Measurements from ENCODE around the gene YEATS4.
"Not testable (repeated sequence)": the region's sequence is repeated elsewhere in the genome, so short reads cannot be mapped to it uniquely, and the experiment has no call there.

YEATS4 gene

DNA sequence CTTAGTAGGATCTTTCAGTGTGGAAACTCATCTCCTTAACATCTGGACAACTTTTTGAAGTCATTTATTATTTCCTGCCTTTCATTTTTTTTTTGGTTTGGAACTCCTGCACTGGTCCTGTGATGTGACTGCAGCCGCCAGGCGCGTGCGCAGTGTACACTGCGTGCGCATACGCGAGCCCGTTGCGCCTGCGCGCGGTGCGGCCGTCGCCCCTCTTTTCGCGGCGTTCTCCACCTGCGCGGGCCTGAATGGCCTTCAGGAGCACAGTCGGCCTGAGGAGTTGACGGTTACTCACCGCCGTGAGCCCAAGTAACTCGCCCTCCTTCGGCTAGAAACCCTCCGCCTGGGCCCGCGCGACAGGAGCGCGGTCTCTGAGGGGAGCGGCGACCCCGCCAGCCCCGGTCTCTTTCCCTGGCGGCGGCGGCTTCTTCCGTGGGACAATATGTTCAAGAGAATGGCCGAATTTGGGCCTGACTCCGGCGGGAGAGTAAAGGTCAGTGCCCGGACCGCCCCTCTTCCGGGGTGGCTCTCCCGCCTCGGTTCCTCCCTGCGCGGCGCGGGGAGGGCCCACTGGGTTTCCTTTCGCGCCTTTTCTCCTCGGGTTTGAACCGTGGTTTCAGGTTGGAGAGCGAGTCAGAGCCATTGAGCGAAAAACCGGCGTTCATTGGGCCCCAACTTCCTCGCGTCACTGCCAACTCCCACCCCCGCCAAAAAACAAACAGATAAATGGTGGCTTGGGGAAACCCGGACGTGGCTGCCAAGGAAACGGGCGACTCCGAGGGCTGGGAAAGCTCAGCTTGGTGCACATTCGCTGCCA lies at the start of gene YEATS4:
Gene YEATS4, plus strand, starts transcription at position 213 of the 817 bp plus-strand sequence. Its CDS starts 230 bp downstream, at position 443.
- DNase-seq: peak; percentile 86 to 91

DNA sequence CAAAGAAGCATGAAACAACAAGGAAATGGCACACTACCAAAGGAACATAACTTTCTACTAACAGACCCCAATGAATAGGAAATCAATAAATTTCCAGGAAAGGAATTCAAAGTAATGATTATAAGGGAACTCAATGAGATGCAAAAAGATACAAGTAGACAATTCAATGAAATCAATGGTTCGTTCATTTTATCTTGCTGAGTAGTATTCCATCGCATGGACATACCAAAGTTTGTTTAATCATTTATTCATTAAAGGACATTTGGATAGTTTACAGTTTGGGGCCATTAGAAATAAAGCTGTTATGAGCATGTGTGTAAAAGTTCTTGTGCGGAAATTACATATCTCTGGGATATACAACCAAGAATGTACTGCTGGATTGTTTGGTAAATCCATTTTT lies 46.3 kb upstream of the YEATS4 start:
- DNase-seq: no peak

DNA sequence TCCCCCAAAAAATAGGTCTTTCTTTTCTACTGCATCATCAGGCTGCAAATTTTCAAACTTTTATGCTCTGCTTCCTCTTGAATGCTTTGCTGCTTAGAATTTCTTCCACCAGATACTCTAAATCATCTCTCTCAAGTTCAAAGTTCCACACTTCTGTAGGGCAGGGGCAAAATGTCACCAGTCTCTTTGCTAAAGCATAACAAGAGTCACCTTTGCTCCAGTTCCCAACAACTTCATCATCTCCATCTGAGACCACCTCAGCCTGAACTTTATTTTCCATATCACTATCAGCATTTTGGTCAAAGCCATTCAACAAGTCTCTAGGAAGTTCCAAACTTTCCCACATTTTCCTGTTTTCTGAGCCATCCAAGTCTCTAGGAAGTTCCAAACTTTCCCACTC lies 42.8 kb upstream of the YEATS4 start:
- DNase-seq: not testable (repeated sequence)

DNA sequence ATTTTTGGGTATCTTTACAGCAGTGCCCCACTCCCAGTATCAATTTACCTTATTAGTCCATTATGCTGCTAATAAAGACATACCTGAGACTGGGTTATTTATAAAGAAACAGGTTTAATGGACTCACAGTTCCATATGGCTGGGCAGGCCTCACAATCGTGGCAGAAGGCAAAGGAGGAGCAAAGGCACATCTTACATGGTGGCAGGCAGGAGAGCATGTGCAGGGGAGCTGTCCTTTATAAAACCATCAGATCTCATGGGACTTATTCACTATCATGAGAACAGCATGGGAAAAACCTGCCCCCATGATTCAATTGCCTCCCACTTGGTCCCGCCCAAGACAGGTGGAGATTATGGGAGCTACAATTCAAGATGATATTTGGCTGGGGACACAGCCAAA lies 42.3 kb upstream of the YEATS4 start:
- not testable (repeated sequence) for DNase-seq

DNA sequence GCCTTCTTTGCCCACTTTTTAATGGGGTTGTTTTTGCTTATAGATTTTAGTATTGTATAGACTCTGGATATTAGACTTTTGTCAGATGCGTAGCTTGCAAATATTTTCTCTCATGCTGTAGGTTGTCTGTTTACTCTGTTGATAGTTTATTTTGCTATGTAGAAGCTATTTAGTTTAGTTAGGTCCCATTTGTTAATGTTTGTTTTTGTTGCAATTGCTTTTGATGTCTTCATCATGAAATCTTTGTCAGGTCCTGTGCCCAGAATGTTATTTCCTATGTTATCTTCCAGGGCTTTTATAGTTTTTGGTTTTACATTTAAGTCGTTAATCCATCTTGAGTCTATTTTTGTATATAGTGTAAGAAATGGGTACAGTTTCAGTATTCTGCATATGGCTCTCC lies 41.3 kb upstream of the YEATS4 start:
- no peak for DNase-seq

DNA sequence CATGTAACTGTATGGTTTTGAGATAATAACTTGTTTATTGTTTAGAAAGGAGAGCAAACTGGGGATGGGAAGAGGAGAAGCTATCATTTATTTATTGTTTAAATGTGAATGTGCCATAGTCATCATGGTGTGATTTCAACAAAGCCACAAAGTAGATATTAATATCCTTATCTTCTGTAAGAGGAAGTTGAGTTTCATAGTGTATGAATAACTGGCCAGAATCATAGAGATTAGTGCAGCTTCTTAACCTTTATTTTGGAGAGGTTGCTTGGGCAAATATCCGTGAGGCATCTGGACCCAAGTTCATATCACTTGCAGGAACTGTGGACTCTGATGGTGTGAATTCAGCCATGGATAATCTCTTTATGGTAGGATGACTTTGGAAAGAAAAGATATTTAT lies 38.2 kb upstream of the YEATS4 start:
- no peak for DNase-seq

DNA sequence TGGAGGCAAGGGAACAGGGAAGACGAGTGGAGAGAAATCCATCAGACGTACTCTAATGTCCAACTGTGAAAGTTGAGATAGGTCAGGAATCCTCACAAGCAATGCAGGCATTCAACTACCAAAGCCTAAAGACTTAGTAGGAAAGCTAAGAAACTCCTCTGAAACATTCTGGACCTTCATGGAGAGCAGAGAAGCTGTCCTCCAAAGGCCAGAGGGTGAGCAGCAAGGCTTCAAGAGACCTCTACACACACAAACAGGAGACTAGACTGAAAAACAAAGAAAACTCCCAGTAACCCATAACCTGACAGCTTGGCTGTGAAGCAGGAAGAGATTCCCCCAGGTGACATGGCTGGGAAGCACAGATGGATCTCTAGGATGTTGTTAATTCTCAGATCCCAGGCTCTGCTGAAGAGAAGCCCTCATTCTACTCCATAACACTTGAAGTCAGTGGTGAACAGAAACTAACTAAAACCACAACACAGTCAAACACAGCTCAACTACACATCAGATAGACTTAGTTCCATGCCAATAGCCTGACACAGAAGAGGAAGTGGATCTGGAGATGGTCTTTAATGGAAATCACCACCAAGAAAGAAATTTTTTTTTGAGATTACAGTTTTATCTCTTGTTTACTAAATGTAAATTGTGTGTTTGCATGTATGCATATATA lies 34.6 kb upstream of the YEATS4 start:
- no peak for DNase-seq

DNA sequence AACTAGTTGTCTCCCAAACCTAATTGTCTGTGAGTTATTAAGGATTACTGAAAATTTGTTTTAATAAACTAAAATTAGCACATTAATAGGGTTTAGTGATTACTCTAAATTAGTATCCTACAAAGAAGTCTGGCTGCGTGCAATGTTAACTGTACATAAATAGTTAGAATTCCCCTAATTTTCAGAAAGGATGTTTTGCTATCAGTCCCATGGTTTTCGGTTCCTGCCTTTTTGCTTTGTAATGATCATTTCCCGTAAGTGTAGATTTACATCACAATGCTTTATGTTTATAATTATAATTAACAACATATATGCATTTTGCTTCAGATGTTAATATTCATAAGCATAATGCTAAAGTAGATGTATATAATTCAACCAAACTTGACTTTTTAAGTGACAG lies 31.1 kb upstream of the YEATS4 start:
- DNase-seq: peak in 1 of 2 donors; percentile 39

DNA sequence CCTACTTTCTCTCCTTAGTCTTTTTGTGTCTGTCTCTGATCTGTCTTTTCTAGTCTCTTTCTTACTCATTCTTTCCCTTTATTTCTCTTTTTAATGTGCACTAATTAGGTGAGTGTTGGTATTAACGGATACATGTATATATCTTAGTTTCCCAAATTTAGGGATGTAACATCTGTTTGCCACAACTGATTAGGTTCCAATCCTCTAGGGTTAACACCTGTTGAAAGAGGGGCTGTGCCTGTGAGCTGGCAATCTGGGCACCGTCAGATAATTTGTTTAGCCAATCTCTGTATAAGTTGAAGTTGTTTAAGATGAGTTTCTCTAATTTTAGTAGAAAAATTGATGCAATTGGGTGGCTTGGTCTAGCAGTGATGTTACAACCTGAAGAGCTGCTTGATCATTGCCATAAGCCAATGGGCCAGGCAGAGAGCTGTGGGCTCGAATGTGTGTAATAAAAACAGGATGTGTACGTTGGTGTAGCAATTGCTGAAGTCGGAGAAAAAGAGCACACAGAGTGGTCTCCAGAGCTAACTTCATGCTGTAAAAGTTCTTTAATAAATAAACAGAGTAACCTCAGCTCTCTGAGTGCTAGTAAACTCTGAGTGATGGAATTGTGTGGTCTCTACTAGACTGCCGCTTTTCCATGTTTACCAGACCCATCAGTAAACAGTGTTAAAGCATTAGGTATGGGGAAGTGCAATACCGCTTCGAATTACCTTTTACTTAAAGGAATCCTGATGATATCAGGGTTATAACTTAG lies 29.7 kb upstream of the YEATS4 start:
- peak; percentile 44 to 65 for DNase-seq

DNA sequence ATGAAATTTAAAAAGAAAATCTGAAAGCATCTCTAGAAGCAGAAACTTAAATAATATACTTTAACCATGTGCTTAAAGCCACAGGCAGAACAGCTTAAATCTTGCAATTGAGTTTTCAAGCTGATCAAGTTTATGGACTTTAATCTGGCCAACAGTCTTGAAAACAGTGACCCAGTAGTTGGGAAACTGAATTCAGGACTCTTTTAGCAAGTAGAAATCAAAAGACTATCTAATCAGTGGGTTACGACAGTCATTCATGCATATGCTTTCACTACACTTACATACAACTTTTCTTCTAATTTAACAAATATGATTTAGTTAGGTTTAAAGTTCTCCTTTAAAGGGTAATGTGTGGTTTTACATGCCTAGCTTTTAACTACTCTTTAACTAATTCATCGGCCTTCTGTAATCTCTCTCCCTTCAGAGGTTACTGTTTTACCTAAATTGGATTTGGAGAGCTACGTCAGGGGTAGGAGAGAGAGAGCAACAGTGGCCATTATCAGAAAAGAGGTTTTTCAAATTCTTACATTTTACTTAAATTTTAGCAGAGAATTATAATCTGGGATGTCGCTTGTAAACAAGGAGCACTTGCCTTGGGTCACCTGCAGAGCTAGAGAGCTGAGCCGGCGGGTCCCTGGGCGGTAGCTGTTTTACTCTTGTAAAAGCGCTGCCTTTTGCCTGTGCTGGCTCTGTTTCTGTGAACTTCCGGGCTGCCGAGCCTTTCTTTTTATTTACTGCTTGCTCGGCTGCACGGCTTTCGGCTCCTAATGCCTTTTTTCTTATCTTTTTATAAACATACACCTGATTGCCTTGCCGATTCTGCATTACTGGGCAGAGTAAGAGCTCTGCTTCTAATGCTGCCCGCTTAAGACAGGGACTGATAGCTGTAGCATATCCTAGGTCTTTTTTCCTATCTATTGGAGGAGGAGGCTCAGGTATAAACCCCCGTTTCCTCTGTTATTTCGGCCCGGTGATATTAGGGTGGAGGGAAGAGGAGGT lies 28.8 kb upstream of the YEATS4 start:
- peak; percentile 54 to 75 for DNase-seq

DNA sequence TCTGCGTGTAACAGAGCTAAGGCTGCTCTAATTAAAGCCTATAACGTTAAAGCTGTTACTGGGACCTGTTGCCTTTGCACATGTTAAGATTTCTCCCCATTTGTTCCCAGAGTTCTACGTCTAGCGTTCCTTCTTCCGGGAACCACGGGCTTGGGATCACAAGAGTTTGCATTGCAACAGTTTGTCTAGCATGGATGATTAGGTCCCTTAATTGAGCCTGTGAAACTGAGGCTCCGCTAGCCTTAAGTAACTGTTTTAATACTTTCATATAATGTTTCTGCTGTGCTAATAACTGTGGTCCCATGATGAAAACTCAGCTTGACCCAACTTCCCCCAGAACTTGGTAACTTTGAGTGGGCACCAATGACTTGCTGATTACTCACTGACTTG lies 28.0 kb upstream of the YEATS4 start:
- DNase-seq: no peak

DNA sequence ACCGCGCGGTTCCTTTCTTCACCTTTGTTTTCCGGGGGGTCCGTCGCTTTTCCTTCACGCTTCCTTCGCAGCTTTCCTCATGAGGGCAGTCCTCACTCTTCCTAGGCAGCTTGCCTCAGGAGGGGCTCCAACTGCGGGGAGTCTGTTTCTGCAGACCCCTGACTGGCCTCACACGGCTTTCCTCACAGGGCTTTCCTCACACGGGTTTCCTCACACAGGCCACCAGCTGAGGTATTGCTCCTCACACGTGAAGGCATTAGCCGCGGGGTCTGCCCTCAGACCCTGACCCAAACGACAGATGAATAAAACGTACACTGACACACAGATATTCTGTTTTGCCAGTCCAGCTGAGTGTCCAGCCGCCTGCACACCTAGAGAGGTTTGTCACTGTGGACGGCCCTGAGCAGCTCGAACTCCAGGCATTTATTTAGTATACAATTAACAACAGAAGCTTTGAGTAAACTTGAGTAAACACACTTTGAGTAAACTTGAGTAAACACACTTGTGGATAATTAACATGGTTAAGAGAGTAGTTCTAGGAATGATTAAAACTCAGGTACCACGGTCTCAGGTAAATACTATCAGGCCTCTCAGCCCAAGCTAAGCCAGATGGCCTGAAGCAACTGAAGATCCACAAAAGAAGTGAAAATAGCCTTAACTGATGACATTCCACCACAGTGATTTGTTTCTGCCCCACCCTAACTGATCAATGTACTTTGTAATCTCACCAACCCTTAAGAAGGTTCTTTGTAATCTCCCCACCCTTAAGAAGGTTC lies 27.4 kb upstream of the YEATS4 start:
- DNase-seq: no peak

DNA sequence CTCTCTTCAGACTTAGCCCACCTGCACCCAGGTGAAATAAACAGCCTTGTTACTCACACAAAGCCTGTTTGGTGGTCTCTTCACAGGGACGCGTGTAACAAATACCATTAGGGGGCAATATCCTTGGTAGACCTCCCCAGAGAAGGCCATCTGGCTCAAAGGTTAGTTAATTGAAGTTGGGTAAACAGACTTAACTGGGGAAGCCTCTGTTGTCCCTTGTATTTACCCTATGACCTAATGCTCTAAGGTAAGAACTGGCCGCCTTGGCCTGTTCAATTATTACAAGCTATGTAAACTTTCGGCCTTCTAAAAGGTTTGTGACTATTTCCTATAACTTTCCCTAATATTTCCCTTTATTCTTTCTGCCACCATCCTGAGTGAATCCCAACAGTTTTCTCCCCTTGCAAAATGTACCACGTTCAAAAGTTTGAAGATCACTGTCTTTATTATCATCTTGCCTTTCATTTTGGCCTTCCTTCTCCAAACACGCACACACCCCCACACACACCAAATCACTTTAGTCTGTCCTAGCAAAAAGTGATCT lies 26.7 kb upstream of the YEATS4 start:
- no peak for DNase-seq

DNA sequence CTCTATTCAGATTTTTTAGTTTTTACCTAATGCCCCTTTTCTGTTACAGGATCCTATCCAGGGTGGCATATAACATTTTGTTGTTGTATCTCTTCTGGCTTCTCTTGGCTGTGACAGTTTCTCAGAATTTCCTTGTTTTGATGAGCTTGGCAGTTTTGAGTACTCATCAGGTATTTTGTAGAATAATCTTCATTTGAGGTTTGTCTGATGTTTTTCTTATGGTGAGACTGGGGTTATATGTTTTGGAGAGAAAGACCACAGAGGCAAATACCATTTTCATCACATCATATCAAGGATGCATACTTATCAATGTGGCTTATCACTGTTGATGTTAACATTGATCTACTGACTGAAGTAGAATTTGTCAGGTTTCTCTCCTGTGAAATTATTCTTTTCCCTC lies 25.4 kb upstream of the YEATS4 start:
- DNase-seq: peak in 1 of 2 donors; percentile 45

DNA sequence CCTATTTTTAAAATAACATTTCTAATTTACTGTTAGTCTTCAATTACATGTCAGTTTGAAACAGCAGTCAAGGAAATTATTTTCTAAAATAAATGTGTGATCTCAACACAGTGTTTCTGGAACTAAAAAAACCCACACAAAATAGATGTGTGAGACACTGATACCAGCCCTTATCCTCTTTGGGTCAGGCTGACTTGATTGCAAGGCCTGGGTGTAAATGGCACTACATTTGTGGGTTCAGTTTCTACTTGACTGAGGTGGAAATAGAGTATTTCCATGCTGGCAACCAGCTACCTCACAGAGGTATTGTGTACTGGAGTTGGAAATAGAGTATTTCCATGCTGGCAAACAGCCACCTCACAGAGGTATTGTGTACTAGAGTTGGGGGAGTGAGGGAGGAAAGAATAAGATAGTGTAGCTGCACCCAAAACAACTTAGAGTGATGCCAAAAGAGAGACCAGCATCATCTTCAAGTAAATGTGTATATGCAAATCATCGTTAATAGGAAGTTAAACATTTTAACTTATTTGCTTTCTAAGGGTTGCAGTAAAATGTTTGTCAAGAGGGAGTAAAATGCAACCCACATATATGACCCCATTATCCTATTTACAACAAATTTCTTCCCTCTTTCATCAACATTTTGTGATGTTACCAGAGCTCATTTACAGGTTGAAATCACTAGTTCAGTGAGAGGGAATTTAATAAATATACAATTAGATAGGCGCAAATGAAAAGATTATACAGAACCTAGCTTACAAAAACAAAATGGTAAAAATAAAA lies 22.0 kb upstream of the YEATS4 start:
- no peak for DNase-seq

DNA sequence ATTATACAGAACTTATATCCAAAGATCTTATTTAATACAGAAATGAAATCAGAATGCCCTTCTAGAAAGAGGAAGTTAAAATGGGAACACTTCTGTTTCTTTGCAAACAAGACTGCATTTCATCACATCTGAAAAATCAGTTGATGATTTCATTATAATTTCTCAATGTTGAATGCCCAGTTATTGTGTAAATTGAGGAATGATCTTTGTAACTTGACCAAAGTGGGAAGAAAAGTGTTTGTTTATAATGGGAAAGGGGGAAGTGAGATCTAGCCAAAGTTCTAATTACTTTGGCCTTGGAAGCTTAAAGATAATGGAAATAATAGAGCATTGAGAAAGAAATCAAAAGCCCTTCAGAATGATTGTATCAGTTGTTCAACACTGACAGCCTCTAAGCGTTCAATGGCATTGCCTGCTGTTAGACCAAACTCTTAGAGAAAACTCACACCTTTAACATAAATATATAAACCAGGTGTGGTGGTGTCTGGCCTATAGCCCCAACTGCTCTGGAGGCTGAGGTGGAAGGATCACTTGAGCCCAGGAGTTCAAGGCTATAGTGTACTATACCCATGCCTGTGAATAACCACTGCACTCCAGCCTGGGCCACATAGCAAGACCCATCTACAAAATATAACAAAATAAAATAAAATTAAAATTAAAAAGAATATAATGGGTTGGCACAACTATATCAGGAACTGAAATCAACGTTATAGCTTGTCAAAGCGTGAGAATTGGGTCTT lies 21.3 kb upstream of the YEATS4 start:
- no peak for DNase-seq

DNA sequence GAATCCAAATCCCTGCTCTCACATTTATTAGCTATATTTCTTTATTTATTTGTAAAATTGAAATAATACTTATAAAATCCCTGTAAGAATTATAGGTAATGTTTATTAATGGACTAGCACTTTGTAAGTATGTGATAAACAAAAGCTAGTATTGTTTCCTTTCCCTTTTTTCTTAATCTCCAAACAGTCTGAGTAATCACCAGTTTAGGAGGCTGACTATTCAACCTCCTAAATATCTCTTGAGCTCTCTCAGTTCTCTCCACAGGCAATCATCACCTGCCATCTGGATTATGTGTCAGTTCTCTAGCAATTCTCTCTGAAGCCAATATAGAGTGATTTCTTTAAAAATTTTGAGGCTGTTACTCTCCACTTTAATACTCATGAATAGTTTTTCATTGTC lies 20.6 kb upstream of the YEATS4 start:
- no peak for DNase-seq

DNA sequence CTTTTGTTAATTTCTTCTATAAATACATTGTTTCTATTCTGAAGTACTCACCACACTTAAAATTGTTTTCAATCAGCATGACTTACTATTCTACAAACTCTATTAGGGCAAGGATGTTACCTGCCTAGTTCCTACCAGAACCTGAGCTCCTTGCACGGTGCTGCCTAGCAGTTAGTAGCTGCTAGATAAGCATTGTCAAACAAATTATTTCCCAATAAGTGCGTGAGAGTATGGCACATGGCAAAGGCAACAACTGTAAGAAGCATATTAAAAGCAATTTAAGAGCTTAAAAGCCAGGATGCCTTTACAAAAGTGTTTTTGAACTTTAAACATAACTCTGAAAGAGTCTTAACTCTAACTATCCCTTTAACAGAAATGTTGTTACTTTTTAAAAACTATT lies 19.5 kb upstream of the YEATS4 start:
- DNase-seq: no peak

DNA sequence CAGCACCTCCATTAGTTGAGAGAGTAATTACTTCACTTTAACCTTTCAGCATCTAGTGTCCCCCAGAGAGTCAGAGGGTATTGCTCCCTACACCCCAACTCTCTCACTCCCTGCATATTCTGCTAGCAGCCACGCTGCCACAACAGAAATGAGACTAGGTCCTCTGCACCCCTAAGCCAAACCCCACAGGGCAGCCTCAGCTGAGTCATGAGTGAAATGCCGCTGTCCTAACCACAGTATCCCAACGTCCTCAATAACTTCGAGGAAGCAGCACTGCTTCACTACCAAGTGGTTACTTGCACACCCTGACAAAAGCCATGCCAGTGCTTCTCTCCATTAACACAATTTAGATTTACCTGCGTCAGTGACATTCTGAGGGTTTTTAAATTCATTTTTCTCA lies 18.2 kb upstream of the YEATS4 start:
- DNase-seq: no peak

DNA sequence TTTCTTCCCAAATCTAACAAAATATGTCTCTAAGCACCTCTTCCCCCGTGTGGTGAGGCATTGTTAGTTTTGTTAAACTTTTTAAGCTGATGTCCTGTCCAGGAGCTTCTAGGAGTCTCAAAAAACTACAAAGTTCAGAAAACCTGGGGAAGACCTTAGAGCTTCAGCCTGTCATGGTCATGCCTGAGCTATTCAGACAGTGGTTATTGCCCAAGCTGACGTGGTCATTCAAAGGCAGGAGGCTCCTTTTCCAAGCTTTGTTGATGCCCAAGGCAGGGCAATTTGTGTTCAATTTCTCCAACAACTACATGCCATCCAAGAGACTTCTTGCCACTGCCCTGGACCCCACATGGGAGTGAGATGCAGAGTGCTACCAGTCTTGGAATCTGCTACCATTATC lies 17.1 kb upstream of the YEATS4 start:
- no peak for DNase-seq
